SK-N-SH (cell line): ENCODE measurements around the gene CDK5. TPM values are rescaled to one million over a fixed set of nuclear protein-coding genes. Genes with fewer than 3 reads are reported as not detected.

ENCODE experiments used
- CTCF ChIA-PET: fragments of 300-600, 350-600 bp; formaldehyde crosslinking; extraction: SDS; loops from one replicate; lab custom pipeline; 2021; lab: Yijun Ruan, JAX
- POLR2A ChIA-PET: fragments of 350-600 bp; sonication (Branson Sonifier 250); formaldehyde crosslinking; extraction: SDS; loops from one replicate; lab custom pipeline; 2020; ENCODE audit warnings: antibody characterized with exemption, inconsistent platforms; lab: Yijun Ruan, JAX
- DNase-seq: peaks from one replicate; pipeline ENCODE4 v3.0.0; 2012
- H2AFZ ChIP-seq: fragments of 200-600 bp; sonication (generic); 2 replicates; pipeline ENCODE4 v1.8.1; 2016; ENCODE audit warnings: antibody characterized with exemption, mild to moderate bottlenecking, low read depth
- H3F3A ChIP-seq: fragments of 200-600 bp; sonication (generic); replicated peaks from 2 replicates; pipeline ENCODE3; 2016; ENCODE audit warnings: antibody characterized with exemption, mild to moderate bottlenecking; ENCODE audit not compliant: insufficient read depth
- H3K27ac ChIP-seq, 2 experiments: fragments of 200-500 bp in 1 of 2; fragments of 200-600 bp in 1 of 2; sonication (Bioruptor generic) in 1 of 2; sonication (generic), shearing (Covaris generic) in 1 of 2; 2 replicates each; pipeline versions ENCODE4 v1.5.1 to v1.6.1; 2014 to 2016; ENCODE audit warnings: low read depth in 2 of 2, inconsistent platforms in 1 of 2, low read length in 1 of 2, mild to moderate bottlenecking in 1 of 2, mixed read lengths in 1 of 2
- H3K27me3 ChIP-seq: fragments of 200-600 bp; sonication (generic), shearing (Covaris generic); 2 replicates; pipeline ENCODE4 v1.6.1; 2016; ENCODE audit warnings: mixed run types; ENCODE audit not compliant: insufficient read depth
- H3K36me3 ChIP-seq, 2 experiments: fragments of 200-500 bp in 1 of 2; fragments of 200-600 bp in 1 of 2; sonication (Bioruptor generic) in 1 of 2; sonication (generic) in 1 of 2; replicated peaks in 1 of 2; 2 replicates each; pipeline versions ENCODE3 to v1.5.1; 2014 to 2016; ENCODE audit warnings: low read length in 1 of 2, mild to moderate bottlenecking in 1 of 2; ENCODE audit not compliant: insufficient read depth in 2 of 2, control insufficient read depth in 1 of 2
- H3K4me1 ChIP-seq, 2 experiments: fragments of 200-500 bp in 1 of 2; fragments of 200-600 bp in 1 of 2; sonication (Bioruptor generic) in 1 of 2; sonication (generic), shearing (Covaris generic) in 1 of 2; 2 replicates each; pipeline versions ENCODE4 v1.5.1 to v1.6.1; 2014 to 2016; ENCODE audit warnings: low read depth in 1 of 2, low read length in 1 of 2, mixed run types in 1 of 2; ENCODE audit not compliant: insufficient read depth in 2 of 2, control insufficient read depth in 1 of 2
- H3K4me2 ChIP-seq: fragments of 200-600 bp; sonication (generic), shearing (Covaris generic); 2 replicates; pipeline ENCODE4 v1.6.1; 2017; ENCODE audit warnings: mixed run types
- H3K4me3 ChIP-seq, 2 experiments: fragments of 200-500 bp in 1 of 2; fragments of 200-600 bp in 1 of 2; sonication (Bioruptor generic) in 1 of 2; sonication (generic), shearing (Covaris generic) in 1 of 2; 2 replicates each; pipeline versions ENCODE4 v1.5.1 to v1.8.1; 2014 to 2016; ENCODE audit warnings: low read depth in 2 of 2, inconsistent platforms in 1 of 2, low read length in 1 of 2, mild to moderate bottlenecking in 1 of 2, mixed read lengths in 1 of 2, moderate library complexity in 1 of 2
- H3K79me2 ChIP-seq: fragments of 200-600 bp; sonication (generic); 2 replicates; pipeline ENCODE4 v1.8.1; 2017; ENCODE audit warnings: mild to moderate bottlenecking; ENCODE audit not compliant: insufficient read depth
- H3K9ac ChIP-seq: fragments of 200-600 bp; sonication (generic); 2 replicates; pipeline ENCODE4 v1.6.1; 2017; ENCODE audit warnings: mixed run types
- H3K9me2 ChIP-seq: fragments of 200-600 bp; sonication (generic); 2 replicates; pipeline ENCODE4 v1.6.1; 2017; ENCODE audit warnings: mixed run types
- H3K9me3 ChIP-seq: fragments of 200-600 bp; sonication (generic); 2 replicates; pipeline ENCODE4 v1.6.1; 2017; ENCODE audit warnings: mixed run types, mild to moderate bottlenecking, moderate library complexity
- H4K20me1 ChIP-seq: fragments of 200-600 bp; sonication (generic); 2 replicates; pipeline ENCODE4 v1.6.1; 2017; ENCODE audit warnings: mild to moderate bottlenecking, mixed run types; ENCODE audit not compliant: insufficient read depth
- CHD2 ChIP-seq: fragments of 150-350 bp; IDR thresholded peaks from 2 replicates; pipeline ENCODE4 v1.6.1; 2018; ENCODE audit warnings: low read length; ENCODE audit not compliant: partially characterized antibody
- ELF1 ChIP-seq: IDR thresholded peaks from 2 replicates; pipeline ENCODE4 v1.4.0; 2012
- EZH2phosphoT487 ChIP-seq: fragments of 200-600 bp; sonication (generic); IDR thresholded peaks from 2 replicates; pipeline ENCODE4 v1.6.1; 2017; ENCODE audit warnings: low read depth, mixed run types, mild to moderate bottlenecking, antibody characterized with exemption, moderate library complexity, borderline replicate concordance
- FOSL2 ChIP-seq: IDR thresholded peaks from 2 replicates; pipeline ENCODE4 v1.4.0; 2012; ENCODE audit warnings: low read depth, mild to moderate bottlenecking, moderate library complexity, borderline replicate concordance
- FOXJ3 ChIP-seq: sonication (generic); formaldehyde crosslinking; IDR thresholded peaks from 2 replicates; pipeline ENCODE4 v1.5.1; 2020; ENCODE audit warnings: mild to moderate bottlenecking, missing genetic modification reagents
- GABPA ChIP-seq: IDR thresholded peaks from 2 replicates; pipeline ENCODE4 v1.4.0; 2012; ENCODE audit warnings: low read depth, mild to moderate bottlenecking
- GATA2 ChIP-seq: sonication (generic); formaldehyde crosslinking; IDR thresholded peaks from 2 replicates; pipeline ENCODE4 v1.5.0; 2020; ENCODE audit warnings: mild to moderate bottlenecking, missing genetic modification reagents
- MXI1 ChIP-seq: IDR thresholded peaks from 2 replicates; pipeline ENCODE4 v1.6.1; 2012; ENCODE audit warnings: mild to moderate bottlenecking, low read depth, low read length, improper control_type of control experiment
- RCOR1 ChIP-seq: fragments of 150-350 bp; IDR thresholded peaks from 2 replicates; pipeline ENCODE4 v1.6.1; 2017; ENCODE audit warnings: antibody characterized with exemption, low read length
- RXRA ChIP-seq: IDR thresholded peaks from 2 replicates; pipeline ENCODE4 v1.4.0; 2012; ENCODE audit warnings: low read depth, mild to moderate bottlenecking, borderline replicate concordance
- SIN3A ChIP-seq: IDR thresholded peaks from 2 replicates; pipeline ENCODE4 v1.6.1; 2012; ENCODE audit warnings: low read depth, mild to moderate bottlenecking, low read length, moderate library complexity, borderline replicate concordance
- SMC3 ChIP-seq: IDR thresholded peaks from 2 replicates; pipeline ENCODE4 v1.6.1; 2012; ENCODE audit warnings: low read depth, low read length, improper control_type of control experiment
- WGBS: methylation state at CpG from one replicate; pipeline ENCODE4 v1.1.6; 2017; ENCODE audit warnings: low lambda C conversion rate; 5-methylcytosine and 5-hydroxymethylcytosine counted together
- polyA plus RNA-seq, 3 experiments: library from polyadenylated mRNA; depleted of rRNA; stranded (reverse); fragments of >200 nt; gene quantifications; 2 replicates each; pipeline ENCODE4 v1.2.3, GENCODE V29; 2012
- TF ChIP-seq, protein P1 (sequence below): fragments of 200-600 bp; sonication (generic); IDR thresholded peaks from 2 replicates; pipeline ENCODE4 v1.6.1; 2017; ENCODE audit warnings: antibody characterized with exemption, mild to moderate bottlenecking, moderate library complexity
- TF ChIP-seq, protein P2 (sequence below): fragments of 150-350 bp; IDR thresholded peaks from 2 replicates; pipeline ENCODE4 v1.6.1; 2016; ENCODE audit warnings: mild to moderate bottlenecking, low read depth, low read length
- TF ChIP-seq, protein P3 (sequence below): IDR thresholded peaks from 2 replicates; pipeline ENCODE4; 2012
- TF ChIP-seq, protein P4 (sequence below): fragments of 150-350 bp; IDR thresholded peaks from 2 replicates; pipeline ENCODE4 v1.6.1; 2017; ENCODE audit warnings: antibody characterized with exemption, low read length, low read depth, borderline replicate concordance

Gene CDK5
- polyA plus RNA-seq, 1 of the 3 experiments (the other 2 are of a cell fraction): 125 TPM

GRCh38 chr7:151025924-151026671 lies 31.6 kb downstream of the CDK5 start:
- H2AFZ ChIP-seq: no peak overlapping the region
- no peak overlapping the region for H3K9ac ChIP-seq
- no peaks in the 10 kb centered on the region for H3K9me2 ChIP-seq
- no peaks in the 10 kb centered on the region for H3K9me3 ChIP-seq
- WGBS: 66% methylated on average over 4 of the region's 4 CpGs
- H4K20me1 ChIP-seq: no peaks in the 10 kb centered on the region
- no peak overlapping the region for H3K4me3 ChIP-seq
- peaks cover 5% of the 10 kb centered on the region; the same call in 1 of the 2 replicates for H3K27me3 ChIP-seq
- POLR2A ChIA-PET: no interaction called here
- H3K4me2 ChIP-seq: no peak overlapping the region
- CTCF ChIA-PET: interaction anchor here (0.7 to 6.4 kb wide), 6 partner anchors 8 to 86 kb away, joined by 3 to 73 read pairs (median 4); no protein-coding TSS in a partner anchor
- no peak overlapping the region for H3K27ac ChIP-seq
- TF ChIP-seq, protein P1, sequence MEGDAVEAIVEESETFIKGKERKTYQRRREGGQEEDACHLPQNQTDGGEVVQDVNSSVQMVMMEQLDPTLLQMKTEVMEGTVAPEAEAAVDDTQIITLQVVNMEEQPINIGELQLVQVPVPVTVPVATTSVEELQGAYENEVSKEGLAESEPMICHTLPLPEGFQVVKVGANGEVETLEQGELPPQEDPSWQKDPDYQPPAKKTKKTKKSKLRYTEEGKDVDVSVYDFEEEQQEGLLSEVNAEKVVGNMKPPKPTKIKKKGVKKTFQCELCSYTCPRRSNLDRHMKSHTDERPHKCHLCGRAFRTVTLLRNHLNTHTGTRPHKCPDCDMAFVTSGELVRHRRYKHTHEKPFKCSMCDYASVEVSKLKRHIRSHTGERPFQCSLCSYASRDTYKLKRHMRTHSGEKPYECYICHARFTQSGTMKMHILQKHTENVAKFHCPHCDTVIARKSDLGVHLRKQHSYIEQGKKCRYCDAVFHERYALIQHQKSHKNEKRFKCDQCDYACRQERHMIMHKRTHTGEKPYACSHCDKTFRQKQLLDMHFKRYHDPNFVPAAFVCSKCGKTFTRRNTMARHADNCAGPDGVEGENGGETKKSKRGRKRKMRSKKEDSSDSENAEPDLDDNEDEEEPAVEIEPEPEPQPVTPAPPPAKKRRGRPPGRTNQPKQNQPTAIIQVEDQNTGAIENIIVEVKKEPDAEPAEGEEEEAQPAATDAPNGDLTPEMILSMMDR: no peak
- TF ChIP-seq ELF1: no peak
- no peak for TF ChIP-seq CHD2
- TF ChIP-seq RXRA: no peak
- no peak for TF ChIP-seq GATA2 (CRISPR knock-in tag)
- no peak for TF ChIP-seq MXI1
- TF ChIP-seq, protein P2, sequence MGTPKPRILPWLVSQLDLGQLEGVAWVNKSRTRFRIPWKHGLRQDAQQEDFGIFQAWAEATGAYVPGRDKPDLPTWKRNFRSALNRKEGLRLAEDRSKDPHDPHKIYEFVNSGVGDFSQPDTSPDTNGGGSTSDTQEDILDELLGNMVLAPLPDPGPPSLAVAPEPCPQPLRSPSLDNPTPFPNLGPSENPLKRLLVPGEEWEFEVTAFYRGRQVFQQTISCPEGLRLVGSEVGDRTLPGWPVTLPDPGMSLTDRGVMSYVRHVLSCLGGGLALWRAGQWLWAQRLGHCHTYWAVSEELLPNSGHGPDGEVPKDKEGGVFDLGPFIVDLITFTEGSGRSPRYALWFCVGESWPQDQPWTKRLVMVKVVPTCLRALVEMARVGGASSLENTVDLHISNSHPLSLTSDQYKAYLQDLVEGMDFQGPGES: no peak
- no peak for TF ChIP-seq GABPA
- TF ChIP-seq, protein P3, sequence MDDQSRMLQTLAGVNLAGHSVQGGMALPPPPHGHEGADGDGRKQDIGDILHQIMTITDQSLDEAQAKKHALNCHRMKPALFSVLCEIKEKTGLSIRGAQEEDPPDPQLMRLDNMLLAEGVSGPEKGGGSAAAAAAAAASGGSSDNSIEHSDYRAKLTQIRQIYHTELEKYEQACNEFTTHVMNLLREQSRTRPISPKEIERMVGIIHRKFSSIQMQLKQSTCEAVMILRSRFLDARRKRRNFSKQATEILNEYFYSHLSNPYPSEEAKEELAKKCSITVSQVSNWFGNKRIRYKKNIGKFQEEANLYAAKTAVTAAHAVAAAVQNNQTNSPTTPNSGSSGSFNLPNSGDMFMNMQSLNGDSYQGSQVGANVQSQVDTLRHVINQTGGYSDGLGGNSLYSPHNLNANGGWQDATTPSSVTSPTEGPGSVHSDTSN: no peak
- no peak for TF ChIP-seq SMC3
- TF ChIP-seq, protein P4, sequence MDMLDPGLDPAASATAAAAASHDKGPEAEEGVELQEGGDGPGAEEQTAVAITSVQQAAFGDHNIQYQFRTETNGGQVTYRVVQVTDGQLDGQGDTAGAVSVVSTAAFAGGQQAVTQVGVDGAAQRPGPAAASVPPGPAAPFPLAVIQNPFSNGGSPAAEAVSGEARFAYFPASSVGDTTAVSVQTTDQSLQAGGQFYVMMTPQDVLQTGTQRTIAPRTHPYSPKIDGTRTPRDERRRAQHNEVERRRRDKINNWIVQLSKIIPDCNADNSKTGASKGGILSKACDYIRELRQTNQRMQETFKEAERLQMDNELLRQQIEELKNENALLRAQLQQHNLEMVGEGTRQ: no peak
- TF ChIP-seq EZH2phosphoT487: no peak
- no peak for TF ChIP-seq FOSL2
- TF ChIP-seq RCOR1: no peak
- no peak for TF ChIP-seq SIN3A
- TF ChIP-seq FOXJ3 (CRISPR knock-in tag): no peak
- TF ChIP-seq, all 33 proteins: peak for 0
- peaks cover 0 to under 1% of the 10 kb centered on the region in 2 experiments for H3K36me3 ChIP-seq
- peaks cover 5% of the 10 kb centered on the region for H3F3A ChIP-seq
- H3K4me1 ChIP-seq: peaks cover 7 to 10% of the 10 kb centered on the region in 2 experiments; a peak in 2 of 4 replicates
- peaks cover 26% of the 10 kb centered on the region for H3K79me2 ChIP-seq
- no peak for DNase-seq
